NCI-H69 (cell line): ENCODE measurements around the gene TRIOBP.

Source experiments
- DNase-seq: peaks from one replicate; lab custom pipeline; 2025; lab: John Stamatoyannopoulos, UW

TRIOBP gene

DNA sequence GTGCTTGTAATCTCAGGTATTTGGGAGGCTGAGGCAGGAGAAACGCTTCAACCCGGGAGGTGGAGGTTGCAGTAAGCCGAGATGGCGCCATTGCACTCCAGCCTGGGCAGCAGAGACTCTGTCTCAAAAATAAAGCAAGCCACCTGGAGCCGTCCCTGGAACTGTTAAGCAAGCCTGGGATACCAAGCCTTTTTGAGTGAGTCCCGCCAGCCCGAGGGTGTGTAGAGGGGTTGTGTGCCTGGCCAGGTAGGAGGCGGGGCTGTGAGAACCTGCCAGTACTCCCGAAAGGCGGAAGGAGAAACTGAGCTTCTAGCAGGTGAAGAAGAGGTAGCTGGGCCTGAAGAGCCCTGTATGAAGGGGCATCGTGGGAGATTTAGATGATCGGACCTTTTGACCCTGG is 52.4 kb downstream of the TRIOBP start:
- no peak for DNase-seq

DNA sequence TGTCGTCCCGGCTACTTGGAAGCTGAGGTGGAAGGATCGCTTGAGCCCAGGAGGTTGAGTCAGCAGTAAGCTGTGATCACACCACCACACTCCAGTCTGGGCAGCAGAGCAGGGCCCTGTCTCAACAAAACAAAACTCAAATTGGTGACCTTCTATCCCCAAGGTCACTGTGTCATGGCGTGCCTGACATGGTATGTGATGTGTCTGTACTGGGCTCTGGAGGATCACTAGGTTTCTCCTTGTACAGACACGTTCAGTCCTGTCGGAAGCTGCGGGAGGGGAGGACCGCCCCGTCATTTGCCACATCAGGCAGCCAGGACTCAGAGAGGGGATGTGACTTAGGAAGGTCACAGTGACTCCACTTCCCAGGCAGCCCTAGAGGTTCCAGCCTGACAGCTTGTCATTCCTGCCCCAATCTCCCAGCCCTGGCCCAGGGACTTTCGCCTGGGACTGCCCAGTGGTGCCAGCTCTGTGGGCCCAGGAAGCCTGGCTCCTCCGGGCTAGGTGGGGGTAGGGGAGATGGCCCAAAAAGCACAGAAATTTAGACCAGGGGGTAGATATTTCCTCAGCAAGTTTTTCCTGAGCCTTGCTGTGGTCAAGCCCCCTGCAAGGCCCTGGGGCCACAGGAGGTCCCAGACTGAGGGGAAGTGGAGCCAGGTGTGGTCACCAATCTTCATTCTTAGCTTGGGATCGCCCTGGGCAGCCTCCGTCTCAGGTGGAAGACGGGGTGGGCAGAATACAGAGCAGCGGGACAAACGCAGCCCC is 53.2 kb downstream of the TRIOBP start:
- DNase-seq: no peak

DNA sequence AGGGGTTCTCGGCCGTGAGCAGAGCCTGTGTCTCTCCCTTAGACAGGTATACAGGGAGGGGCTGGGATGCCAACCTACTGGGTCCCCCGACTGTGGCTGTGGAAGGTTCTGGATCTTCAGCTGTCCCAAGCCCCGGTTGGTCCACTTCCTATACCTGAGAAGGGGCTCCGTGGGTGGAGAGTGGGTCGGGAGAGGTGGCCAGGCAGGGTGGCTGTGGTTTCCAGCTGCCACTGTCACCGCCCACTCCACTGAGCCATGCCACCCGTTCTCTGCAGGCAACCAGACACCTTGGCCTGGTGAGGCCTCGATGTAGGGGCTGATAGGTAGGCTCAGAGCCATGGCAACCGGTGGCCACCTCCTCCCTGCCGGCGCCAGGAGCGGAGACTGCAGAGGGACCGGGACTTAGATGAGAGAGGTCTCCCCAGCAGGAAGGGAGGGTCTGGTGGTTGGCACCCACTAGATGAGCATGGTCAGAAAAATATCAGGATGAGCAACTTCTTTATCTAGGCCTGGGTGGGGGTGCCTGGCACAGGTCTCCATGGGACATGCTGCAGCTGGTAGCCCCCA is 53.8 kb downstream of the TRIOBP start:
- no peak for DNase-seq

DNA sequence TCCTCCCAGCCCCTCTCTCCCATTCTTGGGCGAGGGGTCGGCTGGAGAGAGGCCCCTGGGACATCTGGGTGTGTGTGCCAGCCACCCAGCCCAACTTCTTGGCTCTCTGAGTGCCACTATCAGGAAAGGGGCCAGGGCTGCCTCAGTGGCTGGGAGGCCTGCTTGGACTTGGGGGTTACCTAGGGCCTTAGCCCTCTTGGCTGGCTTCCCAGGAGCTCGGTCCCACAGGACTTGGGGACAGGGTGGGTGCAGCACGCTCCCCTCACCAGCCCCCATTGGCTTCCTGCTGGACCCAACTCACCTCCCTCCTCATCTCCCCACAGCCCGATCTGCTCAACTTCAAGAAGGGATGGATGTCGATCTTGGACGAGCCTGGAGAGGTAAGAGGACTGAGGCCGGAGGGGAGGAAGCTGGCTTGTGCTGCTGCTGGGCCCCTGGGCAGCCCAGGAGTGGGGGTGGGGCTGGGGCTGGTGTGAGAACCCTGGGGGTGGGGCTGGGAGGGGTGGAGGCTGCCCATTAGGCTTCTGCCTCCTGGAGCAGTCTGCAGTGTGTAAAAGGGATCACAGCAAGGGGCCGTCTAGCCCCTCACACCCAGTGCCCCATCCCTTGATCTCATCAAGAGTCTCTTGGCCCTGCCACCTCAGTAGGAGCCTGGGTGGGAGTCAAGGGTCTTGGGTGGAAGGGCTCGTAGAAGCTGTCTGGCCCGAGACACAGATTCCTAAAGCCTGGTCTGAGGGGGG is 54.8 kb downstream of the TRIOBP start:
- DNase-seq: no peak

DNA sequence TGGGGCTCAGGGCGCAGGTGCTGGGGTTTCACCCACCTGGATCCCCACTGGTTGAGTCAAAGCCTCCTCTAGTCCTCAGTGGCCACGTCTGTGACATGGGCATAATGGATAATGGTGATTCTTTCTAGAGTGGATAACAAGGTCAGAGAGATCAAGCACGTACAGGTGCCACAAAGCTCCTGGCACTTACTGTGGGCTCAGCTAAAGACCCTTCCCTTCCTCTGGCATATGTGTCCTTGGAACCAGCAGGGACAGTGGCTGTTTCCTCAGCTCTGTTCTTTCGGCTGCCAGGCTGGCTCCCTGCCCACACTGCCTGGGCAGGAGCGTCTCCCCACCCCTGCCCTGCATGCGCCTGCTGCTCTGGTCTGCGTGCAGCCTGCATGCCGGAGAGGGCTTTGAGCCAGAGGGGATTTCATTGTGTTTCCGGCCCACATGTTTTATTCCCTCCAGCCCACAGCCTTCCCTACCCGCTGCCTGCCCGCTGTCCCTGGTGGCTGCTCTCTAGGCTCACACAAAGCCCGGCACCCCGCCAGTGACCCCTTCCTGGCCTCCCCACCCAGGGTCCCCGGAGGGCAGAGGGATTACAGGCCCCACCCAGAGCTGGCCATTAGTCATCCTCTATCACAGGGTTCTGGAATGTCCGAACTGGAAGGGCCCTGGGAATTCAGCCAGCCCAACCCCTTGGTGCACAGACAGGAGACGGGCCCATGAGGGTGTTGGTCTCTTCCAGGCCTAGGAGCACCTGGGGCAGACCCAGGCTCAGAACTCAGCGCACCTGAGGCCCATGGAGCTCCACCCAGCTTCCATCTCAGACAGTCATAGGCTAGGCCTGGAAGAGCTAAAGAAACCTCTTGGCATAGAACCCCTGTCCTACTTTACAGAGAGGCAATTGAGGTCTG is 55.6 kb downstream of the TRIOBP start:
- DNase-seq: peak; percentile 67

DNA sequence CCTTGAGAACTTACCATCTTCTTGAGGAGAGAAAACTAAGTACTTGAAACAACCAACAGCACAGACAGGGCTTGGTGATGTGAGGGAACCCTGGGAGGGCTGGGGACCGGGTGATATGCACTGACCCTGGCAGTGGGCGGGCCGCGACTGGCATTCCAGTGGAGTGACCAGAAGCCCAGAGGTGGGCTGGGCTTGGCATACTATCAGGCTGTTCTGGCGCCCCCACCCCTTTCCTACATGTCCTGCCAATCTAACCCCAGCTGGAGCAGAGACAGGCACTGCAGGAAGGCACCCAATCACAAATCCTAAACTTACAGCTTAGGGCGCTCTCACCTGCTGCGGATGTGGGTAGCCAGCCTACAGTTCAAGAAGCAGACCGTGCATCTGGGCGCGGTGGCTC is 56.9 kb downstream of the TRIOBP start:
- DNase-seq: no peak

DNA sequence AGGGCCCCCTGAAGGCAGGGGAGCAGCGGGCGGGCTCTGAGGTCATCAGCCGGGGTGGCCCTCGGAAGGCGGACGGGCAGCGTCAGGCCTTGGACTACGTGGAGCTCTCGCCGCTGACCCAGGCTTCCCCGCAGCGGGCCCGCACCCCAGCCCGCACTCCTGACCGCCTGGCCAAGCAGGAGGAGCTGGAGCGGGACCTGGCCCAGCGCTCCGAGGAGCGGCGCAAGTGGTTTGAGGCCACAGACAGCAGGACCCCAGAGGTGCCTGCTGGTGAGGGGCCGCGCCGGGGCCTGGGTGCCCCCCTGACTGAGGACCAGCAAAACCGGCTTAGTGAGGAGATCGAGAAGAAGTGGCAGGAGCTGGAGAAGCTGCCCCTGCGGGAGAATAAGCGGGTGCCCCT is 60.8 kb downstream of the TRIOBP start:
- no peak for DNase-seq

DNA sequence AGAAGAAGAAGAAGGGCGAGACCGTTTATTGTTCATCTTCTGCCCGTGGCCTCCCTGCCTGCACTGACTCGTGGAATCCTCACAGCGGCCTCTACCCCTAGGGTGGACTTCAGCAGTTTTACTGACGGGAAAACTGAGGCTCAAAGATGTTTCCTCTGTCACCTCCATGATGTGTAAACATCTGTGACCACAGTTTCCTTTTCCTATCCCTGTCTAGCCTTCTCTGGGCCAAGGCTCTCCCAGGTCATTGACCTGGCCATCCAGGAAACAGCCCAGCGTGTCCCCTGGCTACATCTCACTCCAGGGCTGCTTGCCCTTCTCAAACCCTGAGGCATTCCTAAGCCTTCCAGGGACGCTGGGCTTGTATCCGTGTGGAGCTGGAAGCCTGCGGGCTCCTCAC is 61.8 kb downstream of the TRIOBP start:
- no peak for DNase-seq

DNA sequence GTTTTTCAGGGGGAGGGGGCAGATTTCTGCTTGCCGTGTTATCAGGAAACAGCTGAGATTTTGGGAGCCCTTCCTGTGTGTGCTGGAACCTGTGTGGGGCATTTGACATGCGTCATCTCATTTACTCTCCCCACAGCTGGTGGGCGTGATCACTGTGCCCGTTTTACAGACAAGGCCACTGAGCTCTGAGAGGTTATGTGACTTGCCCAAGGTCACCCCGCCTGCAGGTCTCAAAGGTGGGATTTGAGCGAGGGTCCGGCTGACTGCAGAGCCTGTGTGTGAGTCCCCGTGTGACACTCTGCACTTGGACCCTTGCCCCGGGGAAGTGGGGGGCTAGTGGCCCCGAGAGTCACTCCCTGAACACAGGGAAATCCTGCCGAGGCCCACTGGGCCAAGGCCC is 62.4 kb downstream of the TRIOBP start:
- DNase-seq: no peak

DNA sequence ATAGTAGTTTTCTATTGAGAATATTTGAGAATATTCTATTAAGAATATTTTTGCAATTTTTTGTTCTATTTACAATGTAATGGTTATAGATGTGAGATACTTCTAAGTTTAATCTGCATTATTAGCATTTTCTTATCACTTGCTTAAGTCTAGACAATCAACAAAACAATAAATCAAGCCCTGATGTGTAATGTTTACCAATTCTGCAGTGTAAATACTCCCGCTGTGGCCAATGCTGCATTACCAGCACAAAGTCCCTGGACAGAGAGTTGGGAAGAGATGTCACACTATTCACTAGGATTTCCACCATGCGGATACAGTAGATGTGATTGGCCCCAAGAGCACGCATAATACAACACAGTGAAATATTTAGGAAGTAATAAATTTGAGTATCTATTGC is 63.3 kb downstream of the TRIOBP start:
- peak; percentile 63 for DNase-seq

DNA sequence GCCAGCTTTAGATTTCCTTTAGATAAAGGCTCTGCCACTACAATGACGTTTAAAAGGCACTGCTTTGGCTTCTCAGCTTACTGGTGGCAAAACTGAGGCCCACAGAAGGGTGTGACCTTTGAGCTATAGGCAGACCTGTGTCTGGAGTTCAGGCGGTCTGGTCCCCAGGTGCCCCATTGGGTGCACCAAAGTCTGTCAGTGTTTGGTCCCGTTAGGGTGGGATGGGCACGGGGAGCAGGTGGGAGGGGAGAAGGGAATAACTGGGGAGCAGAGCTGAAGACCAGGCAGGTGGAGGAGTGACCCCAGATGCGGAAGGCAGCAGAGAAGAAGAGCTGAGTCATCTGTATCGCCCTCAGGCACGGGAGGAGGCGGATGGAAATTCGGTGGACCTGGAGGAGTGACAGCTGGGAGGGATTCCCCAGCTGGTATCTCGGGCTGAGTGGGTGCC is 65.6 kb downstream of the TRIOBP start:
- peak; percentile 34 for DNase-seq

DNA sequence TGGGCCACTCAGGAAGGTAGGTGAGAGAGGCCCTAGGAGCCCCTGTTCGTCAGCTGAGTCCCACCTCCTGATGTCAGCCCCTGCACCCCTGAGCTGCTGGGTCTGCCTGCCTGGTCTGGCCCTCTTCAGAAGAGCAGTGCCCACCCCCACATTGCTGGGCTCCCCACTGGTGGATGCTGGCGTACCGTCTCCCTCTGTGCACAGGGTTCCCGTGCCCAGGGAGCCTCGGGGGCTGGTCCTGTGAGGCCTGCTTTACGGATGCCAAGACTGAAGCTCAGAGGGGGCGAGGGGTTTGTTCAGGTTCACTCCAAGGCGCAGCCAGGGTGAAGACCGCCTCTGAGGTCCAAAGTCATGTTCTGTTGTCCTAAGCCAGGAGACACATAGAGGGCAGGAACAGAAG is 66.2 kb downstream of the TRIOBP start:
- no peak for DNase-seq

DNA sequence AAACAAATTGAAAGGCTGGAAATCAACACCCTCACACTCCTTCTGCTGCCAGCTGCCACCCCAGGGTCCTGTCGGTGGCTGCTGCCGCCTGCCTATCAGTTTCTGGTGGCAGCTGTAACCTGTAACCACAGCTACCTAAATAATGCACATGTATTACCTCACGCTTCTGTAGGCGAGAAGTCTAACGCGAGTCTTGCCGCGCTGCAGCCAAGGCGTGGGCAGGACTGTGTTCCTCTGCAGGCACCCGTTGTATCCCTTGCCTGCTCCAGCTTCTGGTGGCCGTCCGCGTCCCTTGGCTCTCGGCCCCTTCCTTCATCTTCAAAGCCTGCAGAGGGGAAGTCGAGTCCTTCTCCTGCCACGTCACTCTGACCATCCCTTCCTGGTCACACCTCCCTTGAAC is 66.8 kb downstream of the TRIOBP start:
- no peak for DNase-seq

DNA sequence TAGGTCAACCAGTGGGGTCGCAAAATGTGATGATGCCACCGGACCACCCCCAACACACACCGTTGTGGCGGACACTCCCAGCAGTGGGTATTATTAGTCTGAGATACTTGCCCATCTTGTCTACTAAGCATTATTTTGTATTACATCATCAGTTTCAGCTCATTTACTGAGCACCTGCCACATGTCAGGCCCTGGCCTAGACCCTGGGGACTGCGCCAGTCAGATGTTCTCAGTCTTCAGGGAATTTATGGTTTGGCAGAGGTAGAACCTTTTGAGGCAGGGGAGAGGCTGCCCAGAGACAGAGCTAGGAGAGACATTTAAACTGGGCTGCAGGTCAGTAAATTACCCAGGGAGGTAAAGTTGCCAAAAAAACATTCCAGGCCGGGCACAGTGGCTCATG is 67.8 kb downstream of the TRIOBP start:
- peak; percentile 25 for DNase-seq

DNA sequence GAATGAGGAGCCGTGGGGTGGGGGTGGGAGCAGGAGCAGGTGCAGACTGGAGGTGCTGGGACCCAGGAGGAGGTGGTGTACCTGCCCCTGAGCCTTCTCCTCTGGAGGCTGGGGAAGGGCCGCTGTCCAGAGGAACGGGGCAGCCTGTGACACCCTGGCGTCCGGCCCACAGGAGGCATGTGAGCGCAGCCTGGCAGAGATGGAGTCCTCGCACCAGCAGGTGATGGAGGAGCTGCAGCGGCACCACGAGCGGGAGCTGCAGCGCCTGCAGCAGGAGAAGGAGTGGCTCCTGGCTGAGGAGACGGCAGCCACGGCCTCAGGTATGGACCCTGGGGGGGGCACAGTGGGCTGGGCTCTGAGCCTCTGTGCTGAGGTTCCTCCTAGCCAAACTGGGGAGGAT is 68.7 kb downstream of the TRIOBP start:
- no peak for DNase-seq

DNA sequence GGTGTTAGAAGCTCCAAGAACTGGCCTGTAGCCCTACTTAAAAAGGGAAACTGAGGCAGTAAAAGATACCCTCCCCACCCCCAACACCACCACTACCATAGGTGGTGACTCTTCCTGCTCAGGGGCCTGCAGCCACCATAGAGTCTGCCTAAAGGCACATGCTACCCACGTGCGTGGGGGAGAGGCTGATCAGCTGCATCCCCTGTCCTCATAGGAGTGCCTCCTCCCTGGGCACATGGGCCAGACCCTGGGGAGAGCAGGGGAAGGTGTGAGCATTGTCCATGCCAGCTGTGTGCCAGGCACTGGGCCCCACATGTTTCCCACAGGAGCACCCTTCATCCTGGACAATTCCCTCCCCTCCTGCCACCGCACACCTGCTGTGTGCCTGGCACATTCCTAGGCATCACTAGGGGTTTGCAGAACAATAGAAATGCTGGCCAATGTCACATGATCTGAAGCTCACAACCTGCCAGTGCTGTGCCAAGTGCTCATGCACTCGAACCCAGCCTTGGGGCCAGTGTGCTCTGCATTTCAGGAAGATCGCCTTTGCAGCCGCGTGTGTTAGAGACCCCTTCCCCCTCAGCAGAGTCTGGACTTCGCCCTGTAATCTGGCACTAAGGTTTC is 69.2 kb downstream of the TRIOBP start:
- no peak for DNase-seq

DNA sequence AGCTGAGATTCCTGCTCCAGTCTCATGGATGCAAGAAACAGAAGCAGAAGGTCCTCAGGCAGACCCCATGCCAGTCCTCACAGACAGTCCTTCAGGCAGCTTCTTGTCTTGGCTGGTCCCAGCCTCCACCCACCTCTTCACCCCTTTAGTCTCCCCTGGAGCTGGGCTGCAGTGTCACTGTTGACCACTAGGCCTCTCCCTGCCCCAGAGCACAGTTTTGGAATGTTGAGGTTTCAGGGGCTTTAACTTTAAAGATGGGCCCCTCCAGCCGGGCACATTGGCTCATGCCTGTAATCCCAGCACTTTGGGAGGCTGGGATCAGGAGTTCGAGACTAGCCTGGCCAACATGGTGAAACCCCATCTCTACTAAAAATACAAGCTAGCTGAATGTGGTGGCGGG is 71.4 kb downstream of the TRIOBP start:
- no peak for DNase-seq

DNA sequence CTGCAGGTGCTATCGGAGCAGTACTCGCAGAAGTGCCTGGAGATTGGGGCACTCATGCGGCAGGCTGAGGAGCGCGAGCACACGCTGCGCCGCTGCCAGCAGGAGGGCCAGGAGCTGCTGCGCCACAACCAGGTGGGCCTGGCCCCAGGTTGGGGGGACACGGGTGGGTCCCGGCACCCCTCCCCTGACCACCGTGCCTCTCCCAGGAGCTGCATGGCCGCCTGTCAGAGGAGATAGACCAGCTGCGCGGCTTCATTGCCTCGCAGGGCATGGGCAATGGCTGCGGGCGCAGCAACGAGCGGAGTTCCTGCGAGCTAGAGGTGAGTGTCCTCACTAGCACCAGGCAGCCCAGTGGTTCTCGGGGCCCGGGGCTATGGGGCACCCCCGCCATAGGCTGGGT is 72.2 kb downstream of the TRIOBP start:
- DNase-seq: no peak

DNA sequence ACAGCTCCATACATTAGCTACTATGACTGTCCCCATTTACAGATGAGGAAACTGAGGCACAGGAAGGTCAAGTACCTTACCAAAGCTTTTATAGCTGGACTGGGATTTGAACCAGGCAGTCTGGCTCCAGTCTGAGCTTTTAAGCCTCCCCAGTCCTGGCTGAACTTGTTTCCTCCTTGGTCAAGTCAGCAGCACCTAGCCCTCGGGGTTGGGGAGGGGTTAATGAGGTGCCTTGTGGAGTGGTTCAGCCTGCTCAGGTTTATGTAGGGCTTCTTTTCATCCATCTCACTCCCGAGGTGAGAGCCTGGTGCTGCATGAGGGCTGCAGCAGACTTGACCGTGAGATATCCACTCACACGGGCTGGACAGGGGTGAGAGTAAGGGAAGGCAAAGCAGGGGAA is 74.2 kb downstream of the TRIOBP start:
- DNase-seq: no peak

DNA sequence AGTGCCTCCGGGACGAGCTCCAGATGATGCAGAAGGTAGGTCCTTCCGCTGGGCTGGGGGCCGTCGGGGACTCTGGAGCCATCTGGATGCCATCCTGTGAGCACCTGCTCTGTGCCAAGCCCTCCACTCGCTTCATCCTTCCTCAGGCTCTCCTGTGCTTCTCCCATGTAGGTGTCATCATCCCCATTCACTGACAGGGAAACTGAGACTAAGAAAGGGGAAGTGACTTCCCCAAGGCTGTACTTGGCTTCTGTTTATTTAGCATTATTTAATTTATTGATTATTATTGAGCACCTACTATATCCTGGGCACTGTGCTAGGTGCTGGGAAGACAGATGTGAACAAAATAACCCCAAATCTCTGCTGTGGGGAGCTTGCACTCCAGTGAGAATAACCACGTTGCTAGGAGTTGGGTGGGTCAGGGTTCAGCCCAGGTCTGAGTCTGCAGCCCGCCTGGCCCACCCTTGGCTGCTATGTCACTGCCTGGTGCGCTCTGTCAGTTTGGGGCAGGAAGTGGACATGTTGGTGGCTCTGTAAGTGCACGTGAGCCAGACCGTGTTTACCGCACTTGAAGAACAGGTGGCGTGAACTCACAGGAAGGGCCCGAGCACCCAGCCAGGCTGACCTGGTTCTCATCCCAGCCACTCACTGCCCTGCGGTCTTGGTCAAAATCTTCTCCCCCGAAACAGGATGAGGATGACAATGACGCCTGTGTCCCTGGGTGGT is 75.0 kb downstream of the TRIOBP start:
- no peak for DNase-seq

DNA sequence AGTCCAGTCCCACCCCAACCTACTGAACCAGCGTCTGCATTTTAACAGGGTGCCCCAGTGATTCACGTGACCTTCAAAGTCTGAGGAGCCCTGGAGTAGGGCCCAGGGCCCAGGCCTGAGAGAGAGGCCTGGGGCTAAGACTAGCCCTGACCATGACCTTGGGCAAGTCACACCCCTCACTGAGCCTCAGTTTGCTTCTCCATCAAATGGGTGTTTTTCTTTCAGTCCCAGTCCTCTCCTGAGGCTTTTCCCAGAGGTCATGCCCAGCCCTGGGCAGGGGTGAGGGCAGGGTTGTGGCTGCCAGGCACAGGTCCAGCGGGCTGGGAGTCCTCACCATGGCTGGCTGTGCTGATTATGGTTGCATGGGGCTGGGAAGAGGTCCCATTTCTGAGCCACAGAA is 77.9 kb downstream of the TRIOBP start:
- DNase-seq: no peak
